NCI-H2227 (cell line): ENCODE measurements around the gene KHDC1L.
"Not testable (repeated sequence)": the region's sequence is repeated elsewhere in the genome, so short reads cannot be mapped to it uniquely, and the experiment has no call there.

Source experiments
- DNase-seq: peaks from one replicate; lab custom pipeline; 2025; ENCODE audit not compliant: unreplicated experiment; lab: John Stamatoyannopoulos, UW

The KHDC1L gene, protein sequence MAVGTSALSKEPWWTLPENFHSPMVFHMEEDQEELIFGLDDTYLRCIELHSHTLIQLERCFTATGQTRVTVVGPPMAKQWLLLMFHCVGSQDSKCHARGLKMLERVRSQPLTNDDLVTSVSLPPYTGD

DNA sequence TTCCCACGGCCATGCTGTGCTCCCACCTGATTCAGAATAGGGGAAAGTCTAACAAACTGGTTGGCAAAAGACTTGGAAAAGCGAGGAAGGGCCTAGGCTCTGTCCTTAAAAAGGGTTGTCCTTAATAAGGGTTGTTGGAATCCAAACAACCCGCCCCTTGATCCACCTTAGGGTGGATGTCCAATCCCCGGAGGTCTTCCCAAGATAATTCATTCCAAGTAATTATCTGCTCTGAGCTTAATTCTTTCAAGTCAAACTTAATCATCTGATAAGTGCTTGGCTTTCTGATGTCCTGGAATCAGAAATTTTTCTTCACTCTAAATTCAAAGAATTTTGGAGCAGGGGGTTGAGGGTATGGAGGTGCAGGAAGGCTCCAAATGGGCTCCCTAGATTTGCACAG lies at the start of gene KHDC1L:
TSS of gene KHDC1L (minus strand) at position 101 of the 400 bp plus-strand sequence. CDS start at position 13, 88 bp downstream.
- no peak for DNase-seq

- not testable (repeated sequence) for DNase-seq
Measured at GRCh38 chr6:73269296-73269695, 44.0 kb upstream of the KHDC1L start.

DNA sequence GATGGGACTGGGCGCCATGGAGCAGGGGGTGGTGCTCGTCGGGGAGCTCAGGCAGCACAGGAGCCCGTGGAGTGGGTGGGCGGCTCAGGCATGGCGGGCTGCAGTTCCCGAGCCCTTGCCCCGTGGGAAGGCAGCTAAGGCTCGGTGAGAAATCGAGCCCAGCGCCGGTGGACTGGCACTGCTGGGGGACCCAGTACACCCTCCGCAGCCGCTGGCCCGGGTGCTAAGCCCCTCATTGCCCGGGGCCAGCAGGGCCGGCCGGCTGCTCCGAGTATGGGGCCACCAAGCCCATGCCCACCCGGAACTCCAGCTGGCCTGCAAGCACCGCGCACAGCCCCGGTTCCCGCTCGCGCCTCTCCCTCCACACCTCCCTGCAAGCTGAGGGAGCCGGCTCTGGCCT lies 43.6 kb upstream of the KHDC1L start:
- not testable (repeated sequence) for DNase-seq

DNA sequence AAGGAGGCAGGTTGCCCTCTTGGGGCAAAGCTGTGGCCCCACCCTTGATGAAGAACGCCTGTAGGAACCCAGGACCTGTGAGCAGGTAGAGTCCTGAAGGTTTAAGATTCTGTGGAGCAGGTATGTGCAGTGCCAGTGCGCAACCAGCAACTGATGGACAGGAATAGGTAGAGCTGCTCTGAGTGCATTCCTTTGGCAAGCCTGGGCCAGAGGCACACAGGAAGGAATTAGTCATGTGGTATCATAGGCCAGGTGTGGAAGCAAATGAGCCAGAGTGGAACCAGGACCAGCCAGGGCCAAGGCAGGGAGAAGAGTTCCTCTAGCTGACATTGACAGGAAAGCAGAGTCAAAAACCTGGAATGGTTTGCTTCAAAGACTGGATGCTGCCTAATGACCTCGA lies 39.1 kb upstream of the KHDC1L start:
- DNase-seq = no peak

- DNase-seq = peak; percentile 21
Measured at GRCh38 chr6:73263570-73263909, 38.2 kb upstream of the KHDC1L start.

GRCh38 chr6:73262671-73263569 lies 37.6 kb upstream of the KHDC1L start, which contains the start of gene KHDC1:
KHDC1 (minus strand) TSS chr6:73263196; CDS start chr6:73242517, 20,679 bp downstream.
- peak; percentile 79 for DNase-seq

- DNase-seq = no peak
Measured at GRCh38 chr6:73258721-73259120, 33.4 kb upstream of the KHDC1L start.

GRCh38 chr6:73254323-73254722 lies 29.0 kb upstream of the KHDC1L start:
- DNase-seq = not testable (repeated sequence)

DNA sequence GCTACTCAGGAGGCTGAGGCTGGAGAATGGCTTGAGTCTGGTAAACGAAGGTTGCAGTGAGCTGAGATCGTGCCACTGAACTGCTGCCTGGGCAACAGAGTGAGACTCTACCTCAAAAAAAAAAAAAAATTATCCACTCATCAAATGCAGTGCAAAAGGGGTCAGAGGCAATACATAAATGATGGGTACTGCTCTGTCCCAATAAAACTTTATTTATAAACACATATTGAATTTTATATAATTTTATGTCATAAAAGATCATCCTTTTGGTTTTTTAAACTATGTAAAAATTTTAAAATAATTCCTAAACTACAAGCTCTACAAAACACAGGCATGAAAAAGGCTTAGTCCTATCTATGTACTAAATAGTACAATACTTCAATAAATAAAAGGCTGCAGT lies 27.4 kb upstream of the KHDC1L start:
- no peak for DNase-seq

- no peak for DNase-seq
Measured at GRCh38 chr6:73250016-73250415, 24.7 kb upstream of the KHDC1L start.

GRCh38 chr6:73248192-73248903 lies 23.1 kb upstream of the KHDC1L start:
- DNase-seq = no peak

DNA sequence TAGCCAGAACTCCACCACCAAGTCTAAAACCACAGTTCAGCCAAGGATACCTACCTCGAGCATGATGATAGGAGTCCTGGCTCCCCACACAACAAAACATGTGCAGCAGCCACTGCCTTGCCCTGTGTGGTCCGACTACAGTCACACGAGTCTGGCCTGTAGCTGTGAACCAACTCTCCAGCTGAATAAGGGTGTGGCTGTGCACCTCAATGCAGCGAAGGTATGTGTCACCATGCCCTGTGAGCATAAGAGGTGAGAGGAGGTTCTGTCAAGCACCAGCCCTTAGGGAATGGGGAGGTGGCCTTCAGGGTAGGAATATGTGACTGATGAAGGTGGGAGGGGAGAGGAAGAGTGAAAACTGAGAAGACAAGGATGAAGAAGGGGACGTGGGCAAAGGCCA lies 16.7 kb upstream of the KHDC1L start:
- no peak for DNase-seq

- no peak for DNase-seq
Measured at GRCh38 chr6:73240730-73241129, 15.4 kb upstream of the KHDC1L start.

DNA sequence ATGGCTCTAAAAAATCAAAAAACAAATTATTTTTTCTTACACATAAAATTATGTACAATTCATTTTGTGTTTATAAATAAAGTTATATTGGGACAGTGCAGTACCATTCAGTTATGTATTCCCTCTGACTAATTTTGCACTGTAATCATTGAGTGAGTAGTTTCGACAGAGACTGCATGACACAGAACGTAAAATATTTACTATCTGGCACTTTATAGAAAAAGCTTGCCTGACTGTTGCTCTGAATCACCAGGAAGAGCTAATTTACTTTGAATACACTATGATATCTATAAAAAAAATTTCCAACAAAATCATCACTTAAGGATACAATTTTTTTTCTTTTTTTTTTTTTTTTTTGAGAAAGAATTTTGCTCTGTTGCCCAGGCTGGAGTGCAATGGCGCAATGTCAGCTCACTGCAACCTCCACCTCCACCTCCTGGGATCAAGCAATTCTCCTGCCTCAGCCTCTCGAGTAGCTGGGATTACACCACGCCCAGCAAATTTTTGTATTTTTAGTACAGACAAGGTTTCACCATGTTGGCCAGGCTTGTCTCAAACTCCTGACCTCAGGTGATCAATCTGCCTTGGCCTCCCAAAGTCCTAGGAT lies 11.0 kb upstream of the KHDC1L start:
- no peak for DNase-seq

- no peak for DNase-seq
Measured at GRCh38 chr6:73234733-73235132, 9.4 kb upstream of the KHDC1L start.

DNA sequence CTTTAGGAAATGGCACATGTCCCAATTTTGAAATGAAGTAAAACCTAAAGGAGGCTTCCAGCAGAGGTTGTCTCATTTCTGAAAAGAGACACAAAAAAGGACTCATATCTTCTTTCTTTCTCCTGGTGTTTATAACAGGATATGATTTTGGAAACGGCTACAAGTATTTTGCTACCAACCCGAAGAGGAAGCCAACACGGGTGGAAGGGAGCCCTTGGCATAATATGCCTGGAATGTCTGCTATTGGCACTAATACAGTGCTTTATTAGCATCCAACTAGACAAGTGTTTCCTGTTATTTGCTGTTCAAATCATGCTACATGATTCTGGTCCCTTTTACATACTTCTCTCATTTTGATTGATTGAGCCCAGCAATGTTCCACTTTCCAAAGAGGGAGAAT lies 8.7 kb upstream of the KHDC1L start:
- DNase-seq = not testable (repeated sequence)

DNA sequence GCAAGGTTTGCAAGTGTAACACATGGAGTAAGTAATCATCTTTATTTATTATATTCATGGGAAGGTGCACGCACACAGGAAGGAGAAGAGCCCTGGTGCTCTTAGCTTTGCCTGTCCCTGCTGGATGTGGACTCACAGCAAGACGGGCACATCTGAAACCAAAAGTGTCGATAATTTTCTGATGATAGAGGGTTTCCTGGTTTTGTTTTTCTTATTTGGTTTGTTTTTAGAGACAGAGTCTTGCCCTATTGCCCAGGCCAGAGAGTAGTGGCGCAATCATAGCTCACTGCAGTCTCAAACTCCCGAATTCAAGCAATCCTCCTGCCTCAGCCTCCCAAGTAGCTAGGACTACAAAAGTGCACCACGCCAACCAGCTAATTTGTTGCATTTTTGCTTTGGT lies 7.8 kb upstream of the KHDC1L start:
- DNase-seq = no peak

DNA sequence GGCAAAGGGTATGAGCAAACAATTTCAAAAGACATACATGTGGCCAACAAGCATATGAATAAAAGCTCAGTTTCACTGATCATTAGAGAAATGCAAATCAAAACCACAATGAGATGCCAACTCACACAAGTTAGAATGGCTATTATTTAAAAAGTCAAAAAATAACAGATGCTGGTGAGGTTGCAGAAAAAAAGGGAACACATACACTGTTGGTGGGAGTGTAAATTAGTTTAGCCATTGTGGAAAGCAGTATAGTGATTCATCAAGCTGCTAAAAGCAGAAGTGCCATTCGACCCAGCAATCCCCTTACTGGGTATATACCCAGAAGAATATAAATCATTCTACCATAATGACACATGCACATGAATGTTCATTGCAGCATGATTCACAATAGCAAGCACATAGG lies 6.7 kb upstream of the KHDC1L start:
- no peak for DNase-seq

GRCh38 chr6:73227606-73228255 lies 2.4 kb upstream of the KHDC1L start:
- DNase-seq = no peak

- no peak for DNase-seq
Measured at GRCh38 chr6:73216859-73217258, 8.4 kb downstream of the KHDC1L start.

- no peak for DNase-seq
Measured at GRCh38 chr6:73209117-73209516, 16.2 kb downstream of the KHDC1L start.
